ENCODE results near the gene RAB9A.
"Not testable (repeated sequence)": the region's sequence is repeated elsewhere in the genome, so short reads cannot be mapped to it uniquely, and the experiment has no call there.

The RAB9A gene

DNA sequence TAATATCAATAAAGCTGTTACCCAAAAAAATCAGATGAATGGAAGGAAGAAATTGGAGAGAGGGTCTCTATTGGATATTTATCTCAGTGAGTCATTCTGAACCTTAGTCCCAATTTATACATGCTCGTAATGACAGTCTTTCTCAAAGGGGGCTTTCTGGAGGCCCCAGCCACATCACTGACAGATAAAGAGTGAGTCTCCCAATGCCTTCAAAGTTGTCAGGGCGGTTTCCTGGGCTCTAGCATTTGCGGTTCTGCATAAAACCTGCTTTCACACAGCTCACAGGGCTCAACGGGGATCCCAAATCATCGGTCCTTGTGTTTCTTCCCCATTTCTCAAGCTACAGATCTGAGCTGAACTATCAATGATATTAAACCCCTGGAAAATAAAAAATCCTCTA is 18.7 kb upstream of the RAB9A start:
- DNase-seq: no peak

DNA sequence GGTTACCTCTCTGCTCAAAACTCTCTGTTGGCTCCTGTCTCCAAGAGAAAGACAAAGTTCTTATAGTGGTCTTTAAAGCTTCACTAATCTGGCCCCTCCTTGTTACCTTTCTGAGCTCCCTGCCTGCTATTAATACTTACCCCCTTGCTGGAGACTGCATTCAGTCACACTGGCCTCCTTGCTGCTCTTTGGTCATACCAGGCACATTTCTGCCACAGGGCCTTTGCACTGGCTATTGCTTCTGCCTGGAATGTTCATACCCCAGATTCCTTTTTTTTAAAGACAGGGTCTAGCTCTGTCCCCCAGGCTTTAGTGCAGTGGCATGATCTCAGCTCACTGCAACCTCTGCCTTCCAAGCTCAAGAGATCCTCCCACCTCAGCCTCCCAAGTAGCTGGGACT is 15.9 kb upstream of the RAB9A start:
- DNase-seq: no peak

DNA sequence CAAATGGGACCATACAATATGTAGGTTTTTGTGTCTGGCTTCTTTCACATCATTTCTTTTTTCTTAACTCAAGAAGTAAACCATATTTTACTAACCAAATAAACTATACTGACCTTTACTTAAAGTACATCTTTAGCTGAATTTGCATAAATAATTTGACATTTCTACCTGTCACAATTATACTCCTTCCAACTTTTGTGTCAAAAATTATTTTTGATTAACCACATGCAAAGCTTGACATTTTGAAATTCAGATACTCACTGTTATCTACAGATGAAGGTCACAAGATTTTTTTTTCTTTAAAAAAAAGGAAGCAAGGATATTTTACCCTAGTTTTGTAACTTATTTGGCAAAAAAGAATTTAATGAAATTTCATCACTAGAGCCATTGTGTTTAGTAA is 12.0 kb upstream of the RAB9A start:
- DNase-seq: no peak

DNA sequence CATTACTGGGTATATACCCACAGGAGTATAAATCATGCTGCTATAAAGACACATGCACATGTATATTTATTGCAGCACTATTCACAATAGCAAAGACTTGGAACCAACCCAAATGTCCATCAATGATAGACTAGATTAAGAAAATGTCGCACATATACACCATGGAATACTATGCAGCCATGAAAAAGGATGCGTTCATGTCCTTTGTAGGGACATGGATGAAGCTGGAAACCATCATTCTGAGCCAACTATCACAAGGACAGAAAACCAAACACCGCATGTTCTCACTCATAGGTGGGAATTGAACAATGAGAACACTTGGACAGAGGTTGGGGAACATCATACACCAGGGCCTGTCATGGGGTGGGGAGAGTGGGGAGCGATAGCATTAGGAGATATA is 9.2 kb upstream of the RAB9A start:
- not testable (repeated sequence) for DNase-seq

DNA sequence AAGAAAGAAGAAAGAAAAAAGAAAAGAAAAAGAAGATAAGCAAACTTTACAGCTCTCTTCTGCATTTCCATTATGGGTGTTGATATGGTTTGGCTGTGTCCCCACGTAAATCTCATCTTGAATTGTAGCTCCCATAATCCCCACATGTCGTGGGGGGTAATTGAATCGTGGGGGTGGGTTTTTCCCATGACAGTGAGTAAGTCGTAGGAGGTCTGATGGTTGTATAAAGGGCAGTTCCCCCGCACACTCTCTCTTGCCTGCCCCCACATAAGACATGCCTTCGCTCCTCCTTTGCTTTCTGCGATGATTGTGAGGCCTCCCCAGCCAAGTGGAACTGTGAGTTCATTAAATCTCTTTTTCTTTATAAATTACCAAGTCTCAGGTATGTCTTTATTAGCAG is 7.3 kb upstream of the RAB9A start:
- no peak for DNase-seq

DNA sequence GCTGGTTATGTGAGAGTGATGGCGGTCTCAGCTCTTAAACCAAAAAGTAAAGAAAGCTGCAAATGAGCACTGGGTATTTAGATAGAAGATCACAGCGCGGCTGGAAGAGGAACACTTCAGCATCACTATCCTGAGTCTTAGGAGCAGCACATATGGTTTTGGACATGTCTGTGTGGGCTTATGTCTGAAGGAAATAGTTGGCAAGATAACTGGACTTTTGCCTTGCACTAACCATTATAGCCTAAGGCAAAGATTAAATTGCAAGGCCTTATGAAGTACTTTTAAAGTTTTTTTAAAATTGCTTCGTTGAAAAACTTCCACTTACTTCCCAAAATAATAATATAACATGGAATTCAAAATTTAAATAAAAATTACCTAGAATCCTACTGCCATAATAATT is 4.6 kb upstream of the RAB9A start:
- no peak for DNase-seq

DNA sequence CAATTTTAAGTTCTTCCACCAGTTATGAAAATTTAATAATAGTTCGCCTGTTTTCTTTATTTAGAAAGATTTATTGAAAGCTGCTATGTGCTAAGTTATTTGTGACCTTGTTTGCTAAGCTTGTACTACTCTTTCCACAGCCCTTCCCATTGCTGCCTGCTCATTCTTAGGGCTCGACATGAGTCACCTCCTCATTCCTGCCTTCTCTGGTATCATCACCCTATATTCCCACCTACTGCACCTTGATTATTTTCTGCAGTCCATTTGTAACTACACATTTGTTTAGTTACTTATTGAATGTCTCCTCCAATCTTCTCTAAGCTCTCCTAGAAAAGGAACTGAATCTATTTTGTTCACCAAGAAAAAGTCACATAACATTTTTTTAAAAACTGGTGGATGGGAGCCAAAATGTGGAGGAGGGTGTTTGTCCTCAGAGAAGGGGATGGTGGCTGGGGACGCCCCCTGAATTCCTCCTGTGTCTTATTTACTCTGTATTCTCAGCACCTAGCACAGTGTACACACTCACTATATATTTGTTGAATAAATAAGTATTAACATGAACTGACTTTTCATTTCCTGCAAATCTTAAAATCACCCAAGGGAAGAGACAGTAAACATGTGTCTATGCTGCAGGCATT is 3.7 kb upstream of the RAB9A start:
- DNase-seq: no peak

DNA sequence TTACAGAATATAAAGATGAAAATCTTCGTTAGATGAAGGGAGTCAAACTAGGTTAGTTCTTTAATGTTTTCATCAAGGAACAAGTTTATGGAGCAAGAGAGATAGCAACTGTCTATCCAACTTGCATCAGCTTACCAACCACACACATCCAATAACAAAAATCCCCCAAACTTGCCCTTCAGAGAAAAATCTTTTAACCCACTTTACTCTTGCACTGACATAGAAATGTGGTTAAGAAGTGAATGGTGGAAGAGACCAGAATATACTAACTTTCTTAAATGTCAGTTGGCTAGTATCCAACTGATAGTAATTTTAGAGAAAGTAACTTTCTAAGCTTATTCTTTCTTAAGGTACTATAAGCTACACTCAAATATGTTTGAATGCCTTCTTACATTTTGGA is 1.7 kb upstream of the RAB9A start:
- no peak for DNase-seq

DNA sequence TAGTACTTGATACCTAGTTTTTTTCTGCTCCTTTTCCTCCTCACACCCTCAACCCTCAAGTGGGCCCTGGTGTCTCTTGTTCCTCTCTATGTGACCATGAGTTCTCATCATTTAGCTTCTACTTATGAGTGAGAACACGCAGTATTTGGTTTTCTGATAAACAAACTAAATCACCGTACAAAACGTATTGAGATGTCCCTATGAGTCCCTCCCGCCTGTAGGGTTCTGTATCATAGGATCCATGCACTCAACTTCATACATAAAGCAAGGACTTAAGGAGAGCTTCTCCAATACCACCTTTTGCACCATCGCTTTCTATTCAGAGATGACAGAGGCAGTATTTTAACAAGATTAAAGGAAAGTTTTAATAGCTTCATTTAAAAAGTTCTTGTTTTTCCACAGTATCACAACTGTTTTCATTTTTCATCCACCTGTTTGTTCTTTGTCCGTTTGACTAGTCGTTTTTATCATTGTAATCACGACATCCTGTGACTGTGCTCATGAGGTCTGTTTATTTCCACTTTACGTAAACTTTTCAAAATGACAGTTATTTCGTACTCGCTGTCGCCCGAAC is 457 bp upstream of the RAB9A start:
- peak in 1 of 2 experiments; percentile 4 for DNase-seq

DNA sequence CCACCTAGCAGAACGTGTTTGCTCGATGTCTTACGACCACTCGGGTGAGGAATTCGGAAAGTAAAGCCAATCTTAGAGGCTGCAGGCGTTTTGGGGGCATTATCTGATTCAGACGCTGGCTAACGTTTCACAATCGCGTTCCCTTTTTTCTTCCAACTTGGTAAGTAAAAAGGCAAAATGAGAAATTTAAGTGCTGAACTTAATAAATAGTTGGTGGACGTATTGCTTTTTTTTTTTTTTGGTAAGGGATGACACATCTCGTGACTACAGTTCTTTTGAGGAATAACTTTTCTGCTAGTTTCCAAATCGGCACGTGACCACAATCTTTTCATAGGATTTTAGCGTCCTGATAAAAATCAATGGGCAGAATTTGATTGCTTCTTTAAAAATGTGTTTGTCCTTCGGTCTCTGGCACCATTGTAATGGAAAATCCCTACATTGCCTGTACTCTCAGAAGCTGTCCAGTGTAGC is 848 bp downstream of the RAB9A start:
- peak in 1 of 2 experiments; percentile 15 for DNase-seq

DNA sequence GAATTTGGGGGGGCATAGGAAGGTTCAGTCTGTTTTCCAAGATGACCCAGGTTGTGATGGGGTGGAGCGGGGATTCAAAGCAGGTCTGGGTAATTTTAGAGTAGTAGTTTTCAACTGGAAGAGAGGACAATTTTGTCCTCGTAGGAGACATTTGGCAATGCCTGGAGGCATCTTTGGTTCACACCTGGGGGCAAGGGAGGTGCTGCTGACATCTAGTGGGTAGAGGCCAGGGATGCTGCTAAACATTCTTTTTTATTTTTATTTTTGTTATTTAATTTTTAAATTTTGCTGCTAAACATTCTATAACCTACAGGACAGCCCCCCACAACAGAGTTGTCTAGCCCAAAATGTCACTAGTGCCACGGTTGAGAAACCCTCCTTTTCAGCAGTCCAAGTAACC is 1.9 kb downstream of the RAB9A start:
- DNase-seq: no peak

DNA sequence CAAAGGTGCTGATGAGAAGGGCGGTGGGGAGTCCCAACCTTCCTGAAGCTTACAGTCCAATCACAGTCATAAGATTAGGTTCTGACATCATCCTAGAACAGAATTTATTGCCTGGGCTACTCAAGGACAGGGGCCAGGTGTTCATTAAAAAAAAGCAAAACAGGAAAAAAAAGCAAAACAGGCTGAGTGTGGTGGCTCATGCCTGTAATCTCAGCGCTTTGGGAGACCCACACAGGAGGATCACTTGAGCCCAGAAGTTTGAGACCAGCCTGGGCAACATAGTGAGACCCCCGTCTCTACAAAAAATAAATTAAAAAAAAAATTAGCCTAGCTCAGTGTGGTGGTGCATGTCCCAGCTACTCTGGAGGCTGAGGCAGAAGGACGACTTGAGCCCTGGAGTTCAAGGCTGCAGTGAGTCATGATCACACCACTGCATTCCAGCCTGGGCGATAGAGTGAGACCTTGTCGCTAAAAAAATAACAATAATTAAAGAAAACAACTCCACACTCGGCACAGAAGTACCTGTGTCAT is 3.0 kb downstream of the RAB9A start:
- DNase-seq: no peak

DNA sequence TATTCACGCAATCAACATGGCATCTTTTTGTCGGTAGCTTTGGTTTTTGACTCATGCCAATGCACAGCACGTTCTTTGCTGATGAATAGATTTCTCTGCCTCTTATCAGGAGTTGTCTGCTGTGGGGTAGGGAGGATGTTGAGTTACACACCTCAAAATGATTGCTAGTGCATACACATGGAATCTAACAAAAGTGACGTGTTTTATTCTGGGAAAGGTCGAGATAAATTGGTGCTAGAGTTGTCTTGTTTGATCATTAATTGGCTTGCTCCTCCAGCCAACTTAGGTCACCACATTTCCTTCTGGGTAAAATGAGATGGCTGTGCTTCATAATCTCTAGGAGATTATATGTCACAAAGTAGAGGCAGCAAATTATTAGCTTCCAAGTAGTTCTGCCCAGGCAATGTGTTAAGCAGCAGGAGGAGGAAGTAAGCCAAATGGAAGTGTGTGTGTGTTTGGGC is 3.9 kb downstream of the RAB9A start:
- no peak for DNase-seq

DNA sequence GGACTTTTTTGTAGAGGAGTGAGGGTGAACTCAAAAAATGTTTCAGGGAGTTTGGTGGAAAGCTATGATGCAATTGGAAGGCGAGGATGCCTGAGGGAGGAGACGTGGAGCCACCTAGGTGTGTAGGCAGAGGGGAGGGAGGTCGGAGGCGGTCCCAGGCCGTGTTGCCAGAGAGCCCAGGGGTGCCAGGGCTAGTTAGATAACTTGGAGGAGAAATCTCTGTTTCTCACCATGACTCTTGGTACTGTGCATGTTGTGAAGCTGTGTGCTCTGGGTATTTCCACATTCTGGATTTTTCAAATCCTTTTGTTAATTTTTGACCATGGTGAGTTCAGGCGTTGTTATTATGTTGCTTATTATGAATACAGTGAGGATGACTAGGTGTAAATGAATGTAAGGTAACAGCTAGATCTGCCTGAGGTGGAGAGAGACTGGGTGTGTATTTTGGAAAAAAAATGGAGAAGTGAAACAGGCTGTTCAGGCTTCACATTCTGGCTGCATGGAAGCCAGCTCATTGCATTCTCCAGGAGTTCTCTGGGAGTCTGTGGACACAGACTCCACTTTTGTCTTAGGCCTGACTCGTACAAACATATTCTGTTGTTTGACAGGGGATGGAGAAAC is 4.5 kb downstream of the RAB9A start:
- DNase-seq: no peak

DNA sequence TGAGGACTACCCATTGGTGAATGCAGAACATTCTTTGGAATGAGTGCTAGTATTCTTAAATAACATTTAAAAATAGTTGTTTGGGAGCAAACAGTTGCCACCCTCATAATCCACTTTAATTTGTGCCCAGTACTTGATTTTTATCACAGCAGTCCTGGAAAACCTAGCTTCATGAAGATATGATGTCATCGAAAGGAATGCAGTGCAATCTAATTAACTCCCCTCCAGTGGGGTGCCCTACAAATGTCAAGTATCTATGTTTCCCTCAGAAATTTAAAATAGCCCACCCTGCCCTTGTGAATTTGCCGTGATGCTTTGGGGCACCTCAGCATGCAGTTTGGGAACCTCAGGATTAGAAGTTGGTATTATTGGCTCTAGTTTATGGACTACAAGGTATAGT is 5.4 kb downstream of the RAB9A start:
- no peak for DNase-seq

DNA sequence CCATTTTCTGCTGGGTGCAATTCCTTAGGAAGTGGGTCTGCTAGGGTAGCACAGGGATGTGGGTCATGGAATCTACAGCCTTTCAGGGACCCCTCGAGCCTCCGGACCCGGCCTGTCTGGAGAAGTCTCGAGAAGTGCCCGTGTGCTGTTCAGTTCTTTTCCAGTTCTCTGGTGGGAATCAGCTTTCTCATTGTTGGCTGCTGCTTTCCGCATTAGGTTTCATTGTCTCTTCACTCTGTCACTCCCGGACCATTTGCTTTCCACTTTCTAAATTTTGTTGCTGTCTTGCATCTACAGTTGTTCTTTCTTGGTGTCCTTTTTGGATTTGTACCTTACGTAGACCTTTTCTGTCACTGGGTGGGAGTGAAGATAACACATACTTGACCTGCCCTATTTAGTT is 6.1 kb downstream of the RAB9A start:
- DNase-seq: no peak

DNA sequence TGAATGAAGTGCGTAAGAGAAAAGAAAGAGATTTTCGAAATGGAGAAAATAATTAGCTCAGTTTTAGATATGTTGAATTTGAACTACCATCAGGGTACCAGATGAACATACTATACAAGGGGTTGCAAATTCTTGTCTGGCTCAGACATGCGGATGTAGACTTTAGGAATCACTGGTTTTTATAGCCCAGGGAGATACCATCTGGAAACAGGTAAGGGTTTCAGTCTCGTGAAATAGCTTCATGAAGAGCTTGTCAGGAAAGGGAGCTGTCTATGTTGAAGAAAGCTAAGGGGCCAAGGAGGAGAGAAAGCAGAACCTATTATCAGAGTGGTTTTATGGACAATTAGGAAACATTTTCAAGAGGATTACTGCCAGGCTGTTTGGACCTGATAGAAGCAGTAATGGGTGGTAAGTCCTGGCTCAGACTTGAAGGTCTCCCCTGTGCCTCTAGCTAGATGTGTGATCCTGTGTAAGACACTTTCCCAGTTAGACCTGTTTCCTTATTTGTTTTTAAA is 6.7 kb downstream of the RAB9A start:
- peak; percentile 21 to 22 for DNase-seq

DNA sequence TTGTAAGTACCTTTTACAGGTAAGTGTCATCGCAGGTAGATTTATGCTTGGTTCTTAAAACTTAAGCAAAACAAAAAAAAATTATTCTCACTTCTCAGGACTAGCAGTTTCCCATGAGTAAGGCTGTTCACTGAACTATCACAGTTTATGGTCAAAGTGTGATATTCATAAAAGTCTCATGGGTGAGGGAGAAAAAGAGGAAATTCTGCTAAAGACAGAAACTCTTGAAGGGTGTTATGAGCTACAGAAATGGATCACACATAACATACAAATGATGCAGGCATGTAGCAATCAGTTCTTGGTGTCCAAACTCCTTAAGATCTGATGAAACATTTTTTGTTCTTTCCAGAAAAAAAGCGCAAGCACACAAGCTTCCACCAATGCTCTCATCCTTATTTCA is 8.5 kb downstream of the RAB9A start:
- DNase-seq: peak; percentile 7 to 22

DNA sequence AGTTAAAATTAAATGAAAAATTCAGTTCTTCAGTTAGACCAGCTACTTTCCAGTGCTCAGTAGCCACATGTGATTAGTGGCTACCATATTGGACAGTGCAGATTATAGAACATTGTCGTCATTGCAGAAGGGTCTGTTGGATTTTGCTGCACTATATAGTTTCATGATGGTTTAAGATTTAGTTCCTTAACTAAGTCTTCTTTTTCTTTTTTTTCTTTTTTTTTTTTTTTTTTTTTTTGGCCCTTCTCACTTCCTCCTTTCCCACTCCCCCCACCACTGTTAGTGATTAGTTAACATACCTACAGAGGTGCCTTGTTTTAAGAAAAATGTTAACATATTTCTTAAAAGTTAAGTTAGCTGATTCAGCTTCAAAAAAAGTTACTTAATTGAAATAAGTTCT is 9.0 kb downstream of the RAB9A start:
- DNase-seq: no peak

DNA sequence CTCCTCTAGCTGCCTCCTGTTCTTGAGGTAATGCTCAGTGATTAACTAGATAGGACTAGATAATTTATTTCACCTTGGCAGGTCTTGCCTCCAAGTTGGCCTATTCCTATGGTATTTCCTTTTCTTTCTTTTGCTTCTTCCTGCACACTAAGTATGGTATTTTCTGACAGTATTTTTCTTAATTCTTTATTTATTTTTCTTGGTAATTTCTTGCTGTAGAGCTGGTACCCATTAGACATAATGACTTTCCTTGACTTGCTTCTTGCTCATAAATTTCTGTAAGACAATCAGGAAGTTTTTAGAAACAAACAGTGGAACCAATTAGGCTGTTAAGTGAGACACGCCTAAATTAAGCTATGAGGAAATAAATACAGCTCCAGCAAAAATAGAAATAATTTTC is 9.5 kb downstream of the RAB9A start:
- no peak for DNase-seq

DNA sequence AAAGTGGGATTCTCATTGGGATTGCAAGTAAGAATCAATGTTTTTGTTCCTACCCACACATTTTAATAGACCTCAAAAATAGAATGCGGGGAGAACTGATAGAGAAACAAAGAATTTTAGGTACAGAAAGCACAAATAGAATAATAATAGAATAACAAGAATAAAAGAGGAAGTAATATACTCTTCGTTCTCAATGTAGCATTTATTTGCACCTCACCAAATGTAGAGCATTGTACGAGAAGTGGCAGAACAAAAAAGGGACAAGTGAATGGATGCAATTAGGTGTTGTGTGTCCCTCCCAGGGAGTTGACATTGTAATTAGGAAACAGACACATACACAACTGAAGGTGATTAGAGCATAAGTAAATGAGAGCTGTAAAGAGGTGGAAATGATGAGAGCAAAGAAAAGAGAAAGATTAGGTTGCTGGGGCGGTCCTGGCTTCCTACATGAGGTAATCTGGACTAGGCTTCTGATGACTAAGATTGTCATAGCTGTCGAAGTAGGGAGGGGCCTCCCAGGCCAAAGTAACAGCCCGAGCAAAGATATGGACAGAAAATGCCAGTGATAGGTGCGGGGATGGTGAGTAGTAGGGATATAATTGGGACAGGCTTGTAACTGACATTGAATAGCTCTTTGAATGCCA is 10.4 kb downstream of the RAB9A start:
- DNase-seq: no peak

DNA sequence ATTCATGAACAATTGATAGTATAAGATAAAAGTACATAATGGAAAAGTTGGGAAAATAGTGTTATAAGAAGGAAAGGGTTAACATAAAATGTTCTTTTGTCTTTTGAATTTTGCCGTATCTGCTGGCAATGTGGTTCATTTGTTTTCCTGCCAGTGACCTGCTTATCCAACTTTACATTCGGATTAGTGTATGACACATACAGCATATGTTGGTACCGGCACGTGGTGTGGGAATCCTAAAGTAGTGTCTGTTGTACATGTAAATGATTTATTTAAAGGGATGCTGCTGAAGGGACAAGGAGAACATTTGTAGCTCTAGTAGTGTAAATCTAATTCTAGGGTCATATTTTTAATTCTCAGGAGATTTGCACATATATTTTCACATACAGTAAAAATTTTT is 11.5 kb downstream of the RAB9A start:
- DNase-seq: no peak

DNA sequence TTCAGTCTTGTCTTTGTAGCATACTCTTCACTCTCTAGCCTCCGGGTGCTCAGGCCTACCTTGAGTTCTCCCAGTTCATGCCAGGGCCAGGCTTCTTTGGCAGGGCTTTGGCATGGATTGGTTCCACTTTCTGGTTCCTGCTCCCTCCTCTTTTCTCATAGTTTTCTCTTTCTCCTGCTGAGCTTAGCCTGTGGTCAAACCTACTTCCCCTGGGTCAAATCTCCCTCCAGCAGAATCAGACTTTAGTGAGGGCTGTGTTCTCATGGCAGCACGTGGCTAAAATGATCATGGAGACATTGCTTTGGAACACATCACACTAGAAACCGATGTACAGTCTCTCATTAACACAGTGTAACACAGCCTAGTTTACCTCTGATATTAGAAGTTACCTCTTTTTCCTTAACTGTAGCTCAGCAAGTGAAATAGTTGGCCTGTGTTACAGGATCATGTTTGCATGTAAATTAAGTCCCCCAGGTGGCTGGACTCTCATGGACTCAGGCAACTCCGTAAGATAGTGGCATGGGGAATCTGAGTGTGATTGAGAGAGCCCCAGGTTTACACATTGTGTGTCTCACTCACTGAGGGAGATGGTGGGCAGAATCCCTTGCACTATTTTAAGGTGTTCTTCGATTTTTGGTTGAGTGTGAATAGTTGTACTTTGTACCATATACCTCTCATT is 13.3 kb downstream of the RAB9A start:
- no peak for DNase-seq
